HepG2 (cell line): ENCODE measurements around the gene YWHAQ.

Experiments used
- SOX13 ChIP-seq, 3 experiments: fragments of 450-650 bp in 1 of 3; sonication (generic) in 1 of 3; formaldehyde crosslinking in 1 of 3; IDR thresholded peaks in 2 of 3; conservative IDR thresholded peaks in 1 of 3; 2 replicates each; pipeline versions ENCODE4 v1.5.0 to v1.6.1; 2016 to 2020; ENCODE audit warnings: antibody characterized with exemption in 1 of 3, mild to moderate bottlenecking in 1 of 3, missing compliant biosample characterization in 1 of 3, missing genetic modification reagents in 1 of 3, moderate library complexity in 1 of 3
- TP53 ChIP-seq: sonication (generic); formaldehyde crosslinking; conservative IDR thresholded peaks from 2 replicates; pipeline ENCODE4 v1.4.0; 2020; ENCODE audit warnings: missing genetic modification reagents

DNA sequence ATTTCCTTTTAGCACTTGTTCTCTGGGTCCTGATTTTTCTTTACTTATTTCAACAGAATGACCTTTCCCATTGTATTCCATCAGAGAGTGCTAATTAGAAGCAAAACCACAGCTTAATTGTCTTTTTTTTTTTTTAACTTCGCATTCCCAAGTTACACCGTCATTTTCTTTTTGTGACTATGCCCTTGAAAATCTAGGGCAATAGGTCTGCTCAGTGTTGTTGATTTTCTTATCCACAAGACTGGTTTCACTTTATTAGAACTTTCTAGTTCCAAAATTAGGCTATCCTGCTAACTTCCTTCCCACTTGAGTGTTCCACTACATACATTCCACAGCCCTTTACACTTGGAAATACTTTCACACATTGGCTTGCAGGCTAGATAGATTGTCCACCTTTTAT, 56.5 kb downstream of the YWHAQ start:
- TF ChIP-seq SOX13 (IDR thresholded peaks at IDR 0.05) (no peak), SOX13 (CRISPR knock-in tag; conservative IDR thresholded peaks at IDR 0.05 in 1 of 2, IDR thresholded peaks at IDR 0.05 in 1 of 2) (no peak), TP53 (CRISPR knock-in tag) (no peak)
